H7 (cell line): ENCODE data around the gene GNAS-AS1. TPM values are rescaled to one million over a fixed set of nuclear protein-coding genes. Genes with fewer than 3 reads are reported as not detected.

Source experiments
- total RNA-seq: library from RNA; depleted of rRNA; stranded (reverse); fragments of >200 nt; shearing (Covaris generic); gene quantifications from 2 replicates; pipeline ENCODE4 v1.2.3, GENCODE V29; 2014; rRNA removed

Gene GNAS-AS1
- total RNA-seq, 1 experiment from 2014 or later: 0.24 TPM

Other genes with a start within 250 kb of the GNAS-AS1 start
- 18.4 and 30.7 TPM in 2 replicates for gene STX16, start 199.6 kb downstream of the GNAS-AS1 start, total RNA-seq
- 30.9 and 33.8 TPM in 2 replicates for gene NPEPL1, start 158.1 kb downstream of the GNAS-AS1 start, total RNA-seq
- 683 and 685 TPM in 2 replicates for gene GNAS, start 1.8 kb upstream of the GNAS-AS1 start, total RNA-seq
- gene NELFCD, start 130.4 kb upstream of the GNAS-AS1 start, total RNA-seq: 36.8 and 39.8 TPM in 2 replicates
- gene CTSZ, start 156.4 kb upstream of the GNAS-AS1 start, total RNA-seq: 12.9 and 19.7 TPM in 2 replicates
- gene TUBB1, start 168.5 kb upstream of the GNAS-AS1 start, total RNA-seq: not detected in 2 replicates
- gene ATP5F1E, start 181.4 kb upstream of the GNAS-AS1 start, total RNA-seq: 14.3 and 16.4 TPM in 2 replicates
- gene PRELID3B, start 191.9 kb upstream of the GNAS-AS1 start, total RNA-seq: 29.5 and 36.3 TPM in 2 replicates